ENCODE data around the gene LENG9. TPM values are rescaled to one million over a fixed set of nuclear protein-coding genes. Genes with fewer than 3 reads are reported as not detected.

Gene LENG9
- total RNA-seq, 2 donors from 2014 or later, result 2.5 to 3.5 TPM

DNA sequence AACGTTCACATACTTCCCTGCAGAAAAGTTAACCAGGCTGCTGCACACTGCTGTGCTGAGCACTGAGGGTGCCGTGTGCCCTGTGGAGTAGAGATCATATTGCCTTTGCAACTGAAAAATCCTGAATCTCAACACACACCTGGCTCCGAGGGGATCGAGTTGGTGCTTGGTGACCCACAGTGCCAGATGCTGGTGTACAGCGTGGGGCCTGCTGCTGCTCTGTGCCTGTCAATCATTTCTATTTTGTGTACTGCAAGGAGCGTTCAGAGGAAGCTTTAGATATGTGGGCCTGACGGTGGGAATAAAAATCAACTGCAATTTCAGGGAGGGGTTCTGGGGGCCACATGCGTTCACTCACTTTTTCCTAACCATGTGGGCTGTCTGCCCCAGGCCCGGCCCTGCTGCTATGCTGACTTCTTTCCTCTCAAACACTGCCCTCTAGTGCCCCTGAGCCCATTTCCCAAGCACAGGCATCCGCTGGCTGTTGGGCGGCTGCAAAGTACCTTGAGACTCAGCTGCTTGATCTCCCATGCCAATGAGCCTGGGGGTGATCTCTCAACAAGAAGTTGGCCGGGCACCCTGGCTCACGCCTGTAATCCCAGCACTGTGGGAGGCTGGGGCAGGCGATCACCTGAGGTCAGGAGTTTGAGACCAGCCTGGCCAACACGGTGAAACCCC lies 24.3 kb downstream of the LENG9 start:
- no peaks in the 10 kb centered on the region for H3K9me3 Mint-ChIP-seq
- Histone ChIP-seq H3K27me3 (ENCODE audit: control insufficient read depth, insufficient read depth, low read length, poor library complexity, severe bottlenecking) (no peaks in the 10 kb centered on the region), H3K36me3 (ENCODE audit: control insufficient read depth, insufficient read depth, low read length) (peaks cover 19% of the 10 kb centered on the region), H3K27ac (ENCODE audit: low read depth, low read length) (no peak overlapping the region), H3K4me1 (ENCODE audit: control insufficient read depth, insufficient read depth, low read length) (peaks cover 4% of the 10 kb centered on the region), H3K9me3 (ENCODE audit: control insufficient read depth, low read length) (no peaks in the 10 kb centered on the region), H3K9ac (ENCODE audit: extremely low read depth, low read length, poor library complexity, severe bottlenecking) (no peak overlapping the region), H3K4me3 (ENCODE audit: low read length) (no peak overlapping the region)
- H3K4me3 Mint-ChIP-seq, result no peak overlapping the region
- peaks cover 30% of the 10 kb centered on the region for H3K36me3 Mint-ChIP-seq (ENCODE audit: low read depth)
- TF ChIP-seq, protein P1, sequence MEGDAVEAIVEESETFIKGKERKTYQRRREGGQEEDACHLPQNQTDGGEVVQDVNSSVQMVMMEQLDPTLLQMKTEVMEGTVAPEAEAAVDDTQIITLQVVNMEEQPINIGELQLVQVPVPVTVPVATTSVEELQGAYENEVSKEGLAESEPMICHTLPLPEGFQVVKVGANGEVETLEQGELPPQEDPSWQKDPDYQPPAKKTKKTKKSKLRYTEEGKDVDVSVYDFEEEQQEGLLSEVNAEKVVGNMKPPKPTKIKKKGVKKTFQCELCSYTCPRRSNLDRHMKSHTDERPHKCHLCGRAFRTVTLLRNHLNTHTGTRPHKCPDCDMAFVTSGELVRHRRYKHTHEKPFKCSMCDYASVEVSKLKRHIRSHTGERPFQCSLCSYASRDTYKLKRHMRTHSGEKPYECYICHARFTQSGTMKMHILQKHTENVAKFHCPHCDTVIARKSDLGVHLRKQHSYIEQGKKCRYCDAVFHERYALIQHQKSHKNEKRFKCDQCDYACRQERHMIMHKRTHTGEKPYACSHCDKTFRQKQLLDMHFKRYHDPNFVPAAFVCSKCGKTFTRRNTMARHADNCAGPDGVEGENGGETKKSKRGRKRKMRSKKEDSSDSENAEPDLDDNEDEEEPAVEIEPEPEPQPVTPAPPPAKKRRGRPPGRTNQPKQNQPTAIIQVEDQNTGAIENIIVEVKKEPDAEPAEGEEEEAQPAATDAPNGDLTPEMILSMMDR (conservative IDR thresholded peaks at IDR 0.05), result peak; percentile 77
- peaks cover 4% of the 10 kb centered on the region for H3K4me1 Mint-ChIP-seq
- WGBS, 2 experiments (ENCODE audit: insufficient coverage in 1 of 2, insufficient read length in 1 of 2), result 63 to 67% methylated on average over 13 to 15 of the region's 15 CpGs
- H3K27ac Mint-ChIP-seq, result no peak overlapping the region
- peak; percentile 92 for DNase-seq
- peaks cover 5% of the 10 kb centered on the region for H3K27me3 Mint-ChIP-seq (ENCODE audit: insufficient read depth)

- Mint-ChIP-seq H3K27me3 (ENCODE audit: insufficient read depth) (peaks cover 24% of the 10 kb centered on the region), H3K9me3 (no peaks in the 10 kb centered on the region), H3K36me3 (ENCODE audit: low read depth) (peaks cover 14% of the 10 kb centered on the region), H3K4me1 (peaks cover 4% of the 10 kb centered on the region), H3K27ac (no peak overlapping the region), H3K4me3 (no peak overlapping the region)
- WGBS, 2 experiments (ENCODE audit: insufficient coverage in 1 of 2, insufficient read length in 1 of 2), result 74 to 82% methylated on average over 2 to 7 of the region's 10 CpGs
- Histone ChIP-seq H3K27ac (ENCODE audit: low read depth, low read length) (no peak overlapping the region), H3K9me3 (ENCODE audit: control insufficient read depth, low read length) (no peaks in the 10 kb centered on the region), H3K27me3 (ENCODE audit: control insufficient read depth, insufficient read depth, low read length, poor library complexity, severe bottlenecking) (no peaks in the 10 kb centered on the region), H3K4me1 (ENCODE audit: control insufficient read depth, insufficient read depth, low read length) (peaks cover 4% of the 10 kb centered on the region), H3K36me3 (ENCODE audit: control insufficient read depth, insufficient read depth, low read length) (peaks cover 14% of the 10 kb centered on the region), H3K9ac (ENCODE audit: extremely low read depth, low read length, poor library complexity, severe bottlenecking) (no peak overlapping the region), H3K4me3 (ENCODE audit: low read length) (no peak overlapping the region)
- TF ChIP-seq, protein P1 (conservative IDR thresholded peaks at IDR 0.05), result no peak
- DNase-seq, result no peak
Measured at GRCh38 chr19:54436628-54437252, 26.8 kb downstream of the LENG9 start.

GRCh38 chr19:54436031-54436523 lies 27.5 kb downstream of the LENG9 start:
- no peak overlapping the region for H3K9ac ChIP-seq (ENCODE audit: extremely low read depth, low read length, poor library complexity, severe bottlenecking)
- Mint-ChIP-seq H3K4me3 (no peak overlapping the region), H3K9me3 (no peaks in the 10 kb centered on the region), H3K36me3 (ENCODE audit: low read depth) (peaks cover 12% of the 10 kb centered on the region), H3K27me3 (ENCODE audit: insufficient read depth) (peaks cover 27% of the 10 kb centered on the region), H3K27ac (no peak overlapping the region), H3K4me1 (peaks cover 5% of the 10 kb centered on the region)
- TF ChIP-seq, protein P1 (conservative IDR thresholded peaks at IDR 0.05), result no peak
- H3K4me3 ChIP-seq (ENCODE audit: low read length), result no peak overlapping the region
- no peaks in the 10 kb centered on the region for H3K27me3 ChIP-seq (ENCODE audit: control insufficient read depth, insufficient read depth, low read length, poor library complexity, severe bottlenecking)
- peak; percentile 54 for DNase-seq
- H3K4me1 ChIP-seq (ENCODE audit: control insufficient read depth, insufficient read depth, low read length), result peaks cover 4% of the 10 kb centered on the region
- no peaks in the 10 kb centered on the region for H3K9me3 ChIP-seq (ENCODE audit: control insufficient read depth, low read length)
- peaks cover 14% of the 10 kb centered on the region for H3K36me3 ChIP-seq (ENCODE audit: control insufficient read depth, insufficient read depth, low read length)
- peak overlapping the region; percentile 6 for H3K27ac ChIP-seq (ENCODE audit: low read depth, low read length)
- WGBS, 2 experiments (ENCODE audit: insufficient coverage in 1 of 2, insufficient read length in 1 of 2), result 50 to 60% methylated on average over 13 to 15 of the region's 15 CpGs
